ENCODE results near the gene ZKSCAN4.

Gene ZKSCAN4

DNA sequence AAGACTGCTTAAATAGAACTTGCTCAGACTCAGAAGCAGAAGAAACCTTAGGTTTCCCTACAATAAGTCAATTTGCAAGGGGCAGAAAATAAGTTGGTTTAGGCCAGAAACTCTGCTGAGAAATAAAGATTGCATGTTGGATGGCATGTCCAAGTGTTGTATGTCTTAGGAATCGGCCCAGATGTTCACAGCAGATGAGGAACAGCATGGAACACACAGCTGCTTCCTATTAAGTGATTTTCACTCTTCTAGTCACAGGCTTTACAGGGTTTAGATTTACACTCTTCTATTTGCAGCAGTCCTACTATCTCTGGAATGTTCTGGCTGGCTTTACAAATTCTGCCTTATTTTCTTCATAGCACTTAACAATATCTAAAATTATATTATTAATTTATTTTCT lies 3.2 kb downstream of the ZKSCAN4 start:
- no peak for DNase-seq (ENCODE audit: low spot score)

DNA sequence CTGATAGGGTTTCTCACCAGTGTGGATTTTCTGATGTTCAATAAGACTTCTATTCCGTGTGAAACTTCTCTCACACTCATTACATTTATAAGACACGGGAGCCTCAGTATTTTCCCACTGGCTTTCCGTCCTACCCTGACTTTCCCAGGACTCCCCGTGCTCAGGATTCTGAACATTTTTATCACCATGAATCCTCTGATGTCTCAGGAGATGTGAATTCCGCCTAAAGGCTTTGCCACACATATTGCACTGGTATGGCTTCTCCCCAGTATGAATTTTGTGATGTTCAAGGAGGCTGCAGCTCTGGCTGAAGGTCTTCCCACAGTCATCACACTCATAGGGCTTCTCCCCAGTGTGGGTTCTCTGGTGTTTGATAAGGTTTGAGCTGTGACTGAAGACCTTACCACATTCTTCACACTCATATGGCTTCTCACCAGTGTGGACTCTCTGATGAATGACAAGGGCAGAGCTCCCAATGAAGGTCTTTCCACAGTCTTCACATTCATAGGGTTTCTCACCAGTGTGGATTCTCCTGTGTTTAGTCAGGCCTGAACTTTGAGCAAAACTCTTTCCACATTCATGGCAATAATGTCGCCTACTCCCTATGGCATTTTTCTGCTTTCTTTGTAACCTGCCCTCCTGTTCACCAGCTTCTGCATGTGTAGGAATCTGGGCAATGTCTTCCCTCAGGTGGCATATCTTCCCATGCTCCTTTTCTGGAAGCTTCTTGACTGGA lies 6.7 kb downstream of the ZKSCAN4 start:
- no peak for DNase-seq (ENCODE audit: low spot score)

DNA sequence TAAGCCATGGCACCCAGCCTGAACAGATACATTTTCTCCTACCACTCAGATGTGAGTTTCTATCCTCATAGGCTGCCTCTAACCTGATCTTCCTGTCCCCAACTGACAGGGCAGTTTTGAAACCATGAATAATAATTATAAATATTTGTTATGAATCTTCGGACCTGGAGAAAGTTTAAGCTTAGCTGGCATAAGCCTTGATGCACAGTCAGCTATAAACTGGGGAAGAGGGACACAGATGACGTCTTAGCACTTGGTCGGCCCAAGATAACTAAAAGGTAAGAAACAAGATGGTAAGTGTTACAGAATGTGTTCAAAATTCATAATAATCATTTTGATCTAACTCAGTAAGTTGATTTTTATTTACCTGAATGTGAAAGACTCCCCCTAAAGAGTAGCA lies 8.1 kb downstream of the ZKSCAN4 start:
- DNase-seq (ENCODE audit: low spot score) = no peak

DNA sequence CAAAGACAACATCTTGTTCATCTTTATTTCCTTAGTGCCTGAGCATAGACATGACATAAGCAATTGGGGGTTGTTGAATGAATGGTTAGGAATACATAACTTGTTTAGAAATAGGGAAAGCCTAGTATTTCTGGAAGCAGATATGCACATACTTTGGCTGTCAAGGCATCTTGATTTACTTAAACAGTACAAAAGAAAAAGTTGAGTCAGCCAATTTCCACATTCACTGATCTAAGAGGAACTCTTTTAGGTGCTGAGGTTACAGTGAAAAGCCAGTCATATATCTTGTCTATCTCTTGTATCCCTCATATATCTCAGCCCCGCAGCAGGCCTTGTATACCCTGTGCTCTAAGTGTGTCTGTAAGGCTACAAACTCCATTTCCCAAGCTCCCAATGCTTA lies 11.6 kb downstream of the ZKSCAN4 start:
- no peak for DNase-seq (ENCODE audit: low spot score)

DNA sequence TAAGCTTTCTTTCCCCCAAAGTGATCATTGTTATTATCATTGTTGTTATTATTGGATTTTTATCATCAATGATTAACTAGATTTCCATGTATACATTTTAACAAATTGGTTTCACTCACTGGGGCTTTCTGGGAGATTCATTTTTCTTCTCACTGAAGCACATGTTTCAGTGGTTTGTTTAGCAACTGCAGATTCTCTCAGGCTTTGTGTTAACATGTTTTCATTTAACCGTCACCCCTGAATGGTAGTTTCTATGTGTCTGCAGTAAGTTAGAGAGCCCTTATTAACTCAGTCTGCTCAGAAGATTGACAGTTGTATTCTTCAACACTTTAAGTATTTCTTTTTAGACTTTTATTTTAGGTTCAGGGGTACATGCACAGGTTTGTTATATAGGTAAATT lies 12.4 kb downstream of the ZKSCAN4 start:
- DNase-seq (ENCODE audit: low spot score) = no peak

DNA sequence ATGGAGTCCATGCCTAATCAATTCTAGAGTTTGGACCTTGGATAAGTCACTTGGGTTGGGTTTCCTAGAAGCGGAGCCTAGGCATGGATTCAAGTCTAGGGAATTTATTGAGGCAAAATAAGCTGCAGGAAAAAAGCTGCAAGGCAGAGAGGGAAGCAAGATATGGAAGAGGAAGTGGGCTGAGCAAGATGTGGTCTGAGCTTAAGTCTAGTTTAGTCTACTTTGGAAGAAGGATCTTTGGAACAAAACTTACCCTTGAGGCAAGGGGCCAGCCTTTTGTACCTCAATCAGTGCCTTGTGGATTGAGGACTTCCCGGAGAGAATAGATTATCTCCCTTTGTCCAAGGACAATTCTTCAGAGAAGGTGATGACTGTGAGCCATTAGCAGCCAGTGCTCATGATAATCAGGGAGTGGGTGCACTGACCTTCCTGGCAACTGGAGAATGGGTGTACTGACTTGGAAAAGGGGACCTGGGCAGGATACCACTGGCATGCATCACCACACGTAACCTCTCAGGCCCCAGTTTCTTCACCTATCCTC lies 16.1 kb downstream of the ZKSCAN4 start:
- no peak for DNase-seq (ENCODE audit: low spot score)

DNA sequence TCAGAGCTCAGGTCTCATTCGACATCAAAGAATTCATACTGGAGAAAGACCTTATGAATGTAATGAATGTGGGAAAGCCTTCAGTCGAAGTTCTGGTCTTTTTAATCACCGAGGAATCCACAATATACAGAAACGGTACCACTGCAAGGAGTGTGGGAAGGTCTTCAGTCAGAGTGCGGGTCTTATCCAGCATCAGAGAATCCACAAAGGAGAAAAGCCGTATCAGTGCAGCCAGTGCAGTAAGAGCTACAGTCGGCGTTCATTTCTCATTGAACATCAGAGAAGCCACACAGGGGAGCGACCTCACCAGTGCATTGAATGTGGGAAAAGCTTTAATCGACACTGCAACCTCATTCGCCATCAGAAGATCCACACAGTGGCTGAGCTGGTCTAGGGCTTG lies 19.3 kb downstream of the ZKSCAN4 start:
- no peak for DNase-seq (ENCODE audit: low spot score)

DNA sequence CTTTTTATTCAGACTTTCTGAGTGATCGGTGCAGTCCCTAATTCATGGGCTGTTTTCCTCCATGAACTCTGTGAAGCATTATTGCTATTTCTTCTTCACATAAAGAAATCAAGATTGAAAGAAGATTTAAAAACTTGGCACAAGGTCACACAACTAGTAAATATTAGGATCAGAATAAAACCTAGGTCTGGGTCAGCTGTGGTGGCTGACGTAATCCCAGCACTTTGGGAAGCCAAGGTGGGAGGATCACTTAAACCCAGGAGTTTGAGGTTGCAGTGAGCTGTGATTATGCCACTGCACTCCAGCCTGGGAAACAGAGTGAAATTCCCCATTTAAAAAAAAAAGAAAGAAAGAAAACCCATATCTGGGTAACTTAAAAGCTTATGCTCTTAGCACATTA lies 25.6 kb downstream of the ZKSCAN4 start:
- DNase-seq (ENCODE audit: low spot score) = no peak

DNA sequence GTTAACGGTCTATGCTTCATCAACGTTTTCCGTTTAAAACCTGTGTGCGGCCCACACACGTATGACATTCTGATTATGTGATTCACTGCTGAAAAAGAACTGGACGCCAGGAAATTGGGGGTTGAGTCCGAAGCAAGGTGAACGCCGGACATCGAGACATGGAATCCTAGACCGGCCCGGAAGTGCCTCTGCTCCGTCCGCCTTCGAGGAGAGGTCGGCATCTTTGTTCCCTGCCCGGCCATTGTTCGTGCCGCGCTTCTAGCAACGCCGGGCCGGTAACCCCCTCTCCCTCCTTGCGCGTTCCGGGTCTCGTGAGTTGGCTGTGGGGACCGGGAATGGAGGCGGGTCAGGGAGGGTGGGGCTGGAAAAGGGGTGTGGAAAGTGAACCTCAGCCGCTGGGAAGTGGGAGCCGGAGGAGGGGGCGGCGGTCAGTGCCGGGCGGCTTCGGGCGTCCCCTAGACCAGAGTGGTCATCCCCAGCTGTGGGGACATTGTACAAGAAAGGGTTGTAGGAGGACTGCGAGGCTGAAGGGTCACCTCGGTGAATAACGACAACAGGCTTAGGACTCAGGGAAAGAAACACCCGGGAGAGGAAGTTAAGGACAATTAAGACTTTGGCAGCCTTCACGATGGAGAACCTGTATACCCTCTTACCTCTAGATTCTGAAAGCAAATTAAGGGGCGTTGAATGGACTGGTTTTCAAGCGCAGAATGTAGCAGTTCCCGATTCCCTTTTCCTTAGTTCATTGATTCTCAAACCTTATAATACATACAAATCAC lies 26.8 kb downstream of the ZKSCAN4 start, which contains the start of gene ZSCAN9:
TSS of gene ZSCAN9 (plus strand) at position 220 of the 779 bp plus-strand sequence. CDS start 1,810 bp downstream, outside the sequence.
- peak; percentile 46 for DNase-seq (ENCODE audit: low spot score)

DNA sequence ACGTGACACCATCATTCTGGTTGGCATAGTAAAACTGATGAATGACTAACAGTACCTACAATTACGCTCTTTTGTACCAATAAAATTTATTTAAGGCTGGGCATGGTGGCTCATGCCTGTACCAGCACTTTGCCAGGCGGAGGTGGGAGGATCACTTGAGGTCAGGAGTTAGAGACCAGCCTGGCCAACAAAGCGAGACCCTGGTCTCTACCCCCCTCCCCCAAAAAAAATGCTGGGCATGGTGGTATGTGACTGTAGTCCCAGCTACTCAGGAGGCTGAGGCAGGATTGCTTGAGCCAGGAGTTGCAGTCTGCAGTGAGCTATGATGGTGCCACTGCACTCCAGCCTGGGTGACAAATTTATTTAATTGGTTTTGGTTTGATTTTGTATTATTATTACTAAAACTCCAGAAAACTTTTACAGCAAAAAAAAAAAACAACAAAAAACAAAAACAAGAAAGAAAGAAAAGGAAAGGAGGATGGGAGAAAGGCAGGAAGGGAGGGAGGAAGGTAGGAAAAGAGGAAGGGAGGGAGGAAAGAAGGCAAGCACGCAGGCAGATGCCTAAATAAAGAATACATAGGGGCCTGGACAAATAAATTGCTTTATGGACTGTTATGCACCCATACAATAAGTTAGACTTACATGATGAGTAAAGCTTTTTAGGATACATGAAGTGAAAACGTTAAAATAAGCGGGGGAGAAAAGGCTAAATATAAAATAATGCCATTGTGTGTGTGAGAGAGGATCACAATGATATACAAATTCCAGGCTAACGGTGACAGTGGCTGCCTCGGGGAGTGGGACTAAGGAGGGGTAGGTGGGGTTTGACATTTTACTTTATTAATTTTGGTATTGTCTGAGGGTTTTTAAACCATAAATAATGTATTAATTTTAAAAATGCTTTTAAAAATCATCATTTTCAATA lies 27.7 kb downstream of the ZKSCAN4 start:
- no peak for DNase-seq (ENCODE audit: low spot score)

DNA sequence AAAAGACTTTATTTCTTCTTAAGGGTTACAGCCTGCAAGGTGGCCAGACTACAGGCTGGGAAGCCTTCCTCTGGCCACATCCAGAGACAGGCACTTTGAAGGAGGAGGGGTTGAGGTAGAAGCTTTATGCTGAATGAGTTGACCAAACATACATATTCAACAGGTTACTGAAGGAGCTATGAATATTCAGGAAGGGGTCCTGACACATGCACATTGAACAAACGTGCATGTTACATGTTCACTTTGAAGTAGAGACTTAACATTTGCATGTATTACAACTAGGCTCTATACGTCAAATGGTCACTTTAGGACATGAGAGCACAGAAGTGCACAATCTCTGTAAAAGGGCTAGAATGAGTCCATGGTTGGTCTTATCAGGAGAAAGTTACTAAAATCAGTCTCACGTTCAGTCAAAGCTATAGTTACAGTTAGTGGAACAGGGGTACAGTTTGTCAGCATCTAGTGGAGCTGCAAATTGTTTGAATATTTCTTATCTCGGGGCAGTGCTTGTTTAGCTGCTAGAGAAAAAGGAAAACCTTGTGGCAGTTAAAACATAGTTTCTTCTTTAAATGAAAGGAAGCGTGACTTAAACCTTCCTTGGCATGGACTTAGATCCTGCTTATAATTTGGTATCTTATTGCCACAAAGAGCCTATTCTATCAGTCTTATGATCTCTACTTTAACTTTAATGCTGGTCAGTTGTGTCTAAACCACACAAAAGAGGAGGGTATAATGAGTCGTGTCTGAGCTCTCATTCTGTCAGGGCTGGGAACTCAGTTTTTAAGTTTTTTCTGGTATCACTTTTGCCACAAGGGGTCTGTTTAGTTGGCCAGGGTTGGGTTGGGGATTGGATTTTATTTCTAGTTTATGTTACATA lies 31.6 kb downstream of the ZKSCAN4 start:
- no peak for DNase-seq (ENCODE audit: low spot score)

DNA sequence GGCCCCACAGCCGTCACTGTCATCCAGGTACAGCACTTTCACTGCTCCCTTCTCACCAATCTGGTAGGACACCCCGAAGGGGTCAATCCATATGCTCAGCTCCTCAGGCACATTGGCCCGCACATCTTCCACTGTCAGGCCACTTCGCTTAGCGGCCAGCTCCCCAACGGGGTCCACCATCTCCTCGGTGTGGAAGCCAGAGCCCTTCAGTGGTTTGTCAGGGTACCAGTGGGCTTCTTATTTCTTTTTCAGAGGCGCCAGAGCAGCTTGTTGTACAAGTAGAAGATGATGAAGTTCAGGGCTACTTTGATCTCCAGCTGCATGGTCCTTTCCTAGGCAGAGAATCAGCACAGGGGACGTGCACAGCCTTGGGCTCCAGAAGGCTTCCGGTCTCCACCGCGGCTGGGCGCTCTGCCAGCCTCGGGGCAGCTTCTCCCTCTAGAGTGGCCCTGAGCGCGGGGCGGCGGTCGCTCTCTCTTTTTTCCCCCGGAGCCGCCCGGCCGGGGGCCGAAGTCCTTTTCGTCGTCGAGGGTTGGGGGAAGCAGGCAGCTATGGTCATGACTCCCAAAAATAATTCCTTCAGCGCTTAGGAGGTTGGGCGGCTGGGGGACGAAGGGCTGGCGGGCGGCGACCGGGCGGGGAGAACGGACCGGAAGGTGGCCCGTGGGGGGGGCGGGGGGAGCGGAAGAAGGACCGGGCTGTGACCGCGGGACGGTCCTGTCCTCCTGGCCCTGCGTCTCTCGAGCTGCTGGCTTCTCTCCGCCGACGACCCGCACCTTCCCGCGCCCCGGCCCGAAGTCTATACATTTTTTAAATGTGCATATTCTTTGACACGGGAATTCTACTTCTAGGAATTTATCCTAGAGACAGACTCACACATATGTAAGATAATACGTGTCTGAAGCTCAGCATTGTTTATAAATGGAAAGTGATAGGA lies 33.5 kb downstream of the ZKSCAN4 start:
- no peak for DNase-seq (ENCODE audit: low spot score)

DNA sequence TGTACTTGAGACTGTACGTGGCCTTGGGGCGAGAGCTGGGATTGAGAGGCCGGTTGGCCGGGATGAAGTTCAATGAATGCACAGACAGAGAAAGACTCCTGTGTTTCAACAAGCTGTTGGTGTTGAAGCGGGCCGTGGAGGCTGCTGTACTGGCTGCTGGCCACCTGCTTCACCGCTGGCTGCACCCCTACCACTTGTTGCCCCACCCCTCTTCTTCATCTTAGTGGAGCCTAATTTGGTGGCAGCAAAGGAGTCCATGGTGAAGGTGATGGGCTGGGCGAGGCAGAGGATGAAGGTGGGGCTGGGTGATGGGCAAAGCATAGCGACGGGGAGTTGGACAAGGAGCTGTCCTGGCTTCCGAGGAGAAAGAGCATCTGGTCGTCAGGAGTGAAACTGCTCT lies 34.2 kb downstream of the ZKSCAN4 start:
- no peak for DNase-seq (ENCODE audit: low spot score)

DNA sequence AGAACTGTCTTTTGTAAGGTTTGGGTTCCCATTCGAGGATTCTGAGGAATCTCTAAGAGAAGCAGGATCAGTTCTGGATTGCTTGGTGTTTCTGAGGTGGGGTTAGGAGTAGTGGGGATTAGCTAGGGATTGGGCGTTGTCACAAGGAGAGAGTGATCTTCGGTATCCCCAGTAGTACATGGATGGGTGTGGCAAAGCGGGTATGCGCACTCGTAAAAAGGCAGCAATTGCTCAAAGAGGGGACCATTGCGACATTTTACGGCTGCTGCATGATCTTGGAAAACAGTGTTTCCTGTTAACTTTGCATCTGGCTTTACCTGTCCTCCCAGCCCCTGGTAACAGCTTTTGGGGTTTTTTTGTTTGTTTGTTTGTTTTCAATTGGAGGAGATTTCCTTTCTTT lies 36.6 kb downstream of the ZKSCAN4 start:
- no peak for DNase-seq (ENCODE audit: low spot score)

DNA sequence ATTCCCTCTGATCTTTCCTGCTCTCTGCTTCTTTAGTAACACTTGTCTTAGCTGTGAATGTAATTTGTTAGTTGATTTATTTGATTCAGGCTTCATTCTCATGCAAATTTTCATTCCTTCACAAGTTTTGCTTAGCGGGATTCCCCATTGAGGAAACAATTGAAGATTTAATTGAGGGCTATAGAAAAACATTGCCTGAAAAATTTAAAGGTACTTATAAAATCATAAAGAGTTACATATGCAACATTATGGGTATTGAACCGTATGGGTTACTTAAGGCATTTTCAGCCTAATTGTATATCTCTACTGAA lies 38.9 kb downstream of the ZKSCAN4 start:
- no peak for DNase-seq (ENCODE audit: low spot score)

DNA sequence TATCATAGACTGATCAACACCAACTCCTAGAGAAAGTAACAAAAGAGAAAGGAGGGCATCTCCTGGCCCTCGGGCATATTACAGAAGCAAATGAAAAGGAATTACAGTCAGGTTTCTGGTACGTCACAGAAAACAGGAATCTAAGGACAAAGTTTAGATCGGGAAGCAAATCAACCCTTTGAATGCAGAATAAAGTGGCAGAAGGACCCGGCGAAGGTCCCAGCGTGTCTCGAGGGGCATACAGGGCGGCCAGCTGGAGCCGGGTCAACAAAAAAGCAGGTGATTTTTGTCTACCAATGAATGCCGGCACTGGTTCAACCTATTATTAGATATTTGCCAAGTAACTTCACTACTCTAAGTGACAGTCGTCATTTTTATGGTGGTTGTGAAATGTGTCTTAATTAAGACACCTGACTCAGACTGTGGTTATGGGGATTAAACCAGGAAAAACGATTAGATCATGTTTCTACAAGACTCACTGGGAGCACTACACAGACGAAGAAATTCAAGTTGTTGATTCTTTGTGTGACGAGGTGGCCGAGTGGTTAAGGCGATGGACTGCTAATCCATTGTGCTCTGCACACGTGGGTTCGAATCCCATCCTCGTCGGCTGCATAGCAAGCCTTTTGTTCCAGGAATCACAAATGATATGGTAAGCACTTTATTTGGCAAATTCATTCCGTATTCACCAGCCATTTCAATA lies 39.4 kb downstream of the ZKSCAN4 start:
- DNase-seq (ENCODE audit: low spot score) = no peak

DNA sequence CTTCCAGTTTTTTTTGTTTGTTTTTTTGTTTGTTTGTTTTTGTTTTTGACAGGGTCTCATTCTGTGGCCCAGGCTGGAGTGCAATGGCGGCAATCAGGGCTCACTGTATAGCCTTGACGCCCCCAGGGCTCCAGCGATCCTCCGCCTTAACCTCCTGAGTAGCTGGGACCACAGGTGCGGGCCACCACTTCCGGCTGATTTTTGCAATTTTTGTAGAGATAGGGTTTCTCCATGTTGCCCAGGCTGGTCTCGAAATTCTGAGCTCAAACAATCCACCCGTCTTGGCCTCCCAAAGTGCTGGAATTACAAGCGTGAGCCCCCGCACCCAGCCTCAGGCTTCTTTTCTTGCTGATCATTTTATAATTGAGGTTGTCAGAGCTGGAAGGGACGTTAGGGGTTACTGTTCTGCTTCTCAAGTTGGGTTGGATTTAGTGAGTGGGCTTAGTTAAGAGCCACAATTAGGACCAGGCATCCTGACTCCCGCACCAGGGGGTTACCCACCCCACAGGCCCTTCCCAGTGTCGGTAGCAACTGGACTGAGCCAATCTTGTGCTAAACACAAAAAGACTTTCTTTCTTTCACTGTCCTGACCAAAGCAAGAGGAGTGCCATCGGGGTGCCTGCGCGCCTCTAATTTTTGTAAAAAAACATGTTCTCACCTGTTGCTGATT lies 40.1 kb downstream of the ZKSCAN4 start:
- DNase-seq (ENCODE audit: low spot score) = no peak

DNA sequence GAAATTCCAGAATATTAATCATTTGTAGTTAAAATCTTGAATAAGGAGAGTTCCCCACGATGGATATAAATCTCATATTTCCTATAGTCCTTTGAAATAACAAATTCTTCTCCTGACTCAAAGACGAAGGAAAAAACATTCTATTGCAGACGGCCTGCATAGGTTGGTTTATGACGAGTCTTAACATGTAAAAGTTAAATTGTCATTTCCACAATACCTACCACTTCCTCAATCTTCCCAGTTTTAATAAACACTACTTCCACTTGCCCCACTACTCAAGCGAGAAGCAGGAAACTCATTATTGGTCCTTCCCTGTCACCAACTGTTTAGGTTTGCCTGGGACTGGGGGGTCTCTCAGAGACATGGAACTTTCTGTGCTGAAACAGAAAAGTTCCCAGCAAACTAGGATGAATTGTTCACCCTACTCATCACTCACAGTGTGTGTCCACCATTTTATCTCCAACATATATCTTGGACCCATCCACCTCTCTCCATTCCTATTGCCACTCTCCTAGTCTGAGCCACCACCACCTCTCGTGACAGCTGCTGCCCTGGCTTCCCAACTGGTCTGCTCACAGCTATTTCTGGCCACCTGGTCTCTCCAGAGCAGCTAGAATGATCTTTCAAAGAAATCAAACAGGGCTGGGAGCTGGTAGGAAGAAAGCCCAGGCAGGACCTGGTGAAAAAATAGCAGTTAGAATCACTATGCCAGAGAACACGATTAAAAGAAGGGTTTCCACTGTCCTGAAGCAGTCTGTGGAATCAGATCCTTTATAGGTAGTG lies 42.1 kb downstream of the ZKSCAN4 start:
- no peak for DNase-seq (ENCODE audit: low spot score)
